Kasumi-1 (cell line): ENCODE measurements around the gene C2.

Experiments used
- DNase-seq, 2 experiments: peaks; one replicate each; lab custom pipeline; 2025; lab: John Stamatoyannopoulos, UW

C2 gene

DNA sequence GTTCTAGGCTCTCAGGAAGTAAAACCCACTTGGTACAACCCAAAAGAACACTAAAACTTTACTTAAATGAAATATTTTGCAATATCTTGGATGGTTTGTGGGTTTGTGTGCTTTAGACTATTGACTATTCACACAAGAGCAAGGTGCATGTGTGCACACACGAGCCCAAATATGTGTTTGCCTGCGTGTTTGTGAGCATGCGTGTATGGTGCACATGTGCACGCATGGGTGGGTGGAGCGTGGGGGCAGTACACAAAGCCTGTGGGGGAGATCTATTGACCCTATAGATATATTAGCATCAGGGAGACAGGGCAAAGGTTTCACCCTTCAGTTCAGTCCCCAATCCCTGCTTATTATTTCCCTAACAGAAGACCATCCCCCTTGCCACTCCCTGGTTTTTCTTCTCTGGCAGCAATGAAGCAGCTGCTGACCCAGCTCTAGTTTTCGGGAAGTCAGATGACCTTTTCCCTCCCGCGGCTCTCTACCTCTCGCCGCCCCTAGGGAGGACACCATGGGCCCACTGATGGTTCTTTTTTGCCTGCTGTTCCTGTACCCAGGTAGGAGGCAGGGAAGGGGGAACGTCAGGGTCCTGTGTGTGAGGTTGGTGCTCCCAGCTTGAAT, at the start of gene C2:
C2 (plus strand) TSS at position 476 of the 621 bp plus-strand sequence; CDS start at position 512, 36 bp downstream.
- DNase-seq: no peak

DNA sequence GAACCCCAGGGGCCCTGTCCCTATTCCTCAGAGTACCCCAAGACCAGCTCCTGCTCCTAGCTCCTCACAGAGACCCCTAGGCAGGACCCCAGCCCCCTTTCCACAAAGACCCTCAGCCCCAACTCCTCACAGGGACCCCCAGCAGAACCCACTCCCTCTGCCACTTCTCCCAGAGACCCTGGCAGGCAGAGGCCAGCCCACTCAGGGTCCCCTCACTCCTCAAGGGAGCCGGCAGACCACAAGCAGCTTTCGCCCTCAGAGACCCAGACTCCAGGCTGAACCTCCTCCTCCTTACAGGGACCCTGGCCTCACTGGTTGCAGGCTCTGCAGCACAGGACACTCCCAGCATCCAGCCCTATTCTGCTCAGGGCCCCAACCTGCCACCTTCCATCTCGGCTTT, 49.3 kb upstream of the C2 start:
- no peak for DNase-seq

DNA sequence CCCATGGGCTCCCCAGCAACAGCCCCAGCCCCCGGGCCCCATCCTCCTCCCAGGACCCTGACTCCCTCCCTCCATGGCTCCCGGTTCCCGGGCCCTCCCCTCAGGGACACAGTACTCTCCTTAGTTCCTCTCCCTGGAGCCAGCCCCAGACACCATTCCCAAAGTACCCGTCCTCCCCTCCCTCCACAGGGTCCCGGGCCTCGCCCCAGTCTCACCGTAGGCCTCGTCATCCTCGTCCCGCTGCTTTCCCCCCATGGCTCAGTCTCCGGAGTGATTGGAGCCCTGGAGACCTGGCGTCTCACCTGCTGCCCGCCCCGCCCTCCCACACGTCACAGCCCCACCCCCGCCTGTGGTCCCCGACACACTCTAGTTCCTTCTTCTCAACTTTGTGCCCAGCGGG, 48.8 kb upstream of the C2 start, which contains the start of gene SLC44A4:
SLC44A4 (minus strand) TSS at position 272 of the 400 bp plus-strand sequence; CDS start at position 255, 17 bp downstream.
- DNase-seq: no peak

DNA sequence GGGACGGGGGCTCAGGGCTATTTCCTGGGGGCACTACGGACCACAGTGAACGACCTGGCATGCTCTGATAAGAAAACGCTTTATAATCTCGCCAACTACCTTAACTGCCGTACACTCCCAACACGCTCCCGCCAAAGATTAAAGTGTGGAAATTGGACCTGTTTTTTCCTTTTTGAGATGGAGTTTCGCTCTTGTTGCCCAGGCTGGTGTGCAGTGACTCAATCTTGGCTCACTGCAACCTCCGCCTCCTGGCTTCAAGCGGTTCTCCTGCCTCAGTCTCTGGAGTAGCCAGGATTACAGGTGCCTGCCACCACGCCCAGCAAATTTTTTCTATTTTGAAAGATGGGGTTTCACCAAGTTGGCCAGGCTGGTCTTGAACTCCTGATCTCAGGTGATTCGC, 48.4 kb upstream of the C2 start:
- DNase-seq: no peak

DNA sequence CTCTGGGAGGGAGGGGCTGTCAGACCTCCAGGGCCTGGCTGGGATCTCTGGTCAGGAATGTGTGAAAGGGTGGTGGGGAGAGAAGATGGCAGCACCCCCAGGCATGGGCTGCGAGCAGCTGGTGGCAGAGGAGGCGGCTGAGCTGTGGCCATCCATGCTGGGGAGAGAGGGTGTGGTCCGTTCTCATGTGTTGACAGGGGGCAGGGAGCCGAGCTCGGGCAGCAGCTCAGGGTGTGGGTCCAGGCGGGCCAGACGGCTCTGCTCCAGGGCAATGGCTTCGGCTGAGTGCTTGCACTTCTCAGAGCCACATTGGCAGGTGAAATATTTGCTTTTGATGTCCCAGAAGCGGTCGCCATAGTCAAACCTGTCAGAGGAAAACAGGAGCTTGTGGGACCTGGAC, 47.6 kb upstream of the C2 start:
- DNase-seq: no peak

DNA sequence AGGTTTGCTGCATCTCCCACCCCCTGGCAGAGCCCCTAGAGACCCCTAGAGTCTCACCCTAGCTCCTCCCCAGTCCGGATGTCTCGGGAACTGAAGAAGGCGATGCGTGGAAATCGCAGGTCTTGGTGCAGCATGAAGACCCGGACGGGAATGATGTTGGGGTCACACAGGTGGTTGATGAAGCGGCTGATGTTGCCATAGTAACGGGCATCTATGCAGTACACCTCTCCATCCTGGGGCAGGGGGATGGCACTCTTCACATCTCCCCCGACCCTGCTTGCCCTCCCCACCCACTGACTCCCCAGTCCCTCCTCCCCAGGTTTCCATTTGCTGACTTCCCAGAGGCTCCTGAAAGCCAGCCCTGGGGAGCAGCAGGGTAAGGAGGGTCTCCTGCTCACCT, 46.9 kb upstream of the C2 start:
- no peak for DNase-seq

DNA sequence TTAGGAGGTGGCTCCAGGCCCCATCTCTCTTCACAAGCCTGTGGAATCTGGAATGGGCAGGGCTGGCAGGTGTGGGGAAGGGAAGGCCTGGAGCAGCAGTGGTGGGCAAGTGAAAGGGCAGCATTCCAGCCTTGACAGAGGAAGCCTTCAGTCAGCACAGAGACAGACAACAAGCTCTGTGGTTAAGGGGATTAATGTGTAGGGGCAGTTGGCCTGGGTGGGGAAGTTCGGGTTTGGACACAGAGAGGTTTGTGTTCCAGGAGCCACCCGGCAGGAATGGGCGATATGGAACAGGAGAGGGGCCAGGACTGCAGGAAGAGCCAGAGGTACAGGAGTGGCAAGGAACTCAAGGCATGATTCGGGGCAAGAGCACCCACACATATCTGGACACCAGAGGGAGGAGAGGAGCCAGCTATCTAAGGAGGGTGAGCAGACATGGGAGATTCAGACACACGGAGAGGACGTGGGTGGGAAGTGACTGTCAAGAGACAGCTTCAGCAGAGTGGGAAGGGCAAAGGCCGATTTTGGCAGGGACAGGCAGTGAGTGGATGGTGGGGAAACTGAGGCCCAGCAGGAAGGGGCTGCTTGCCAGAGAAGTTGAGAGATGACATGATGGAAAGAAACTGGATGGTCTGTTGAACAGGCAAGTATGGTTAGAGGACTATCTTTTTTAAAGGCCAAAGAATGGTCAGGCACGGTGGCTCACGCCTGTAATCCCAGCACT, 46.2 kb upstream of the C2 start:
- no peak for DNase-seq

DNA sequence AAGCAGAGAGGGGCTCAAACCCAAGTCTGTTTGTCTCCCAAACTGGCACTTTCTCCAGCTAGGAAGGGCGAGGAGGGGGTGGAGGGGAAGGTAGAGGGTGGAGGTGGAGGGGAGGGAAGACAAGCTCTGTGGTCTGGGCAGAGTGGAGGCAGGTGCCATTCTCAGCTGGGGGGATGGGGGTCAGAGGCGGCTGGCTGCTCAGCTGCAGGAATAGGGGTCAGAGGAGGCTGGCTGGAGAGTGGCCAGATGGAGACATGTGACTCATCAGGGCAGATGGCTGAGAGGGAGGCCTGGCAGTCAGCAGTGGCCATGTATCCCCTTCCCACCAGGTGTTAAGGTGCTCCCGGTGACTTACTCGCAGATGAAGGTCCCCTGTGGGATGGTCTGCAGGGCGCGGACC, 45.2 kb upstream of the C2 start:
- DNase-seq: no peak

DNA sequence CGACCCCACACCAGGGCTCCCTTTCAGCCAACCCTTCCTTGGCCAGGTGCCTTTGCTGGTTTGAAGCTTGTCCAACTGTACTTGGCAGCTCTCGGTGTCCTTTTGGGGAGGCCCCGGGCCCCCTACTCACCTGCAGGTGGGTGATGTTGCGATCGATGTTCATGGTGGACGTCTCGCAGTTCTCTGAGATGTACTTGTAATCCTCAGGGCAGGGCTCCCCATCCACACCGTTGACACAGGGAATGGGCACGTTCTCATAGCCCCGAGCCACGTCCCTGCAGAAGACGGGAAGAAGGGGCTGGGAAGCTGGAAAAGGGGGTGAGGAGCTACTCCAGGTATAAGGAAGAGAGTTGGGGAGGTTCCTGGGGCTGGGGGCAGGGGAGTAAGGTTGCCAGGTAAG, 43.8 kb upstream of the C2 start:
- no peak for DNase-seq

DNA sequence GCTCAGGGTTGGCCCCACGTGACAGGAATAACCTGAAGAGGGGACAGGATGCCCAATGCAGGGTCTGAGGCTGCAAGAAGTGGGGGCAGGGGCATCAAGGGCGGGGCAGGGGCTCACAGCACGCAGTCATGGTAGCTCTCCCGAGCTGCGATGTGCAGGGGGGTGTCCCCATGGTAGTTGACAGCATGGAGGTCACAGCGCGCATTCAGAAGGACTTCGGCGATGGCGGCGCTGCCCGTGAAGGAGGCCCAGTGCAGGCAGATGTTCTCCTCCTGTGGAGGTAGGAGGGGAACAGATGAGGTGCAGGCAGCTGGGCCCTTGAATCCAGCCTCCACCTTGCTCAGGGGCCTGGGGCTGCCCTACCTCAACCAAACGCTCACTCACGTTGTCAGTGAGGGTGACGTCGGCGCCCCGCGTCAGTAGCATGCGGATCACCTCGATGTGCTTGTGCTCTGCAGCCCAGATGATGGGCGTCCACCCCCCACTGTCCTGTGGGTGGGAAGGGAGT, 42.9 kb upstream of the C2 start:
- no peak for DNase-seq

DNA sequence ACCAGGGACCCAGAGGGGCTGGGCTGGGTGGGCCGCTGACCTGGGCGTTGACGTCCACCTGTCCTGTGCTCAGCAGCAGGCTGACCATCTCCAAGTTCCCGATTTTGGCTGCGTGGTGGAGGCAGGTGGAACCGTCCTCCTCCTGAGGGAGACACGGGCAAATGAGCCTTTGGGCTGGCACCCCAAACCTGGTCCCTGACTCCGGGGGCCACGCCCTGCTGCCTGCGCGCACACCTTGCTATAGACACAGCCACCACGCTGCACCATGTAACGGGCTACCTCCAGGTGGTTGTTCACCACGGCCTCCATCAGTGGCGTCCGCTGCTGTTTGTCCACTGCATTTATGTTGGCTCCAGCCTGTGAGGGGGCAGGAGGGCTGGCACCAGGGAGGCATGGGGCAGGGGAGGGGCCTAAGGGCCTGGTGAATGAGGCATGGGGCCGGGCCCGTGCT, 41.0 kb upstream of the C2 start:
- no peak for DNase-seq

DNA sequence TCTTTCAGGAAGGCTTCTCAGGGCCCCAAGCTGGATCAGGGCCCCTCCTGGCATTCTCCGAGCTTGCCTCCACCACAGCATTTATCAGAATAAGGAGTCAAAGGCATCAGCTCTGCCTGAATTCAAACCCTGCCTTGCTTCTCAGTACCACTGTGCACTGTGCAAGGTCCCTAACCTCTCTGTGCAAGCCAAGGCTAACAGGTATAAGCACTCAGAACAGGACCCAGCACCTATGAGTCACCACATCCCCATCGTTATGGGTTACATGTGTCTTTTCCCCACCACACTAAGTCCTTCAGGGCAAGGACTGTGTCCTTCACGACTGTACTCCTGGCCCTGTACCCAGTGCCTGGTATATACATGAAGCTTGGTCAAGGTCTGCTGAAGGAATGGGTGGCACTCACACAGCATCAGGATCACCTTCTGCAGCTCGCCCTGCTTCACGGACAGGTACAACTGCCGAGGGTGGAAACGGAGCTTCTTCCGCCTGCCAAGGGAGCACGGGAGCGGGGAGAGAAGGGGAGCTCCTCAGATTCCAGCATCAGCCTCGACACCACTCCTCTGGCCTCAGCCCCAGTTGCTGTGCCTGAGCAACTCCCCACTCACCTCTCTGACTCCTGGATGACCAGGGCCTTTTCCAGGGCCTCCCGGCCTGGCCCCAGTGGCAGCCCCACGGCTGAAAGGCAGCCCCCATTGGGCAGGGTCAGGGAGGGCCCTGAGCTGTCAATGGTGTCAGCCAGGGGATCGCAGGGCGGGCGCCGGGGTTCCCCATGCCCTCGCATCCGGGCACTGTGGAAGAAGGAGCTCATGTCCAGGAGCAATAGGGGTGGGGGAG, 40.1 kb upstream of the C2 start:
- DNase-seq: no peak

DNA sequence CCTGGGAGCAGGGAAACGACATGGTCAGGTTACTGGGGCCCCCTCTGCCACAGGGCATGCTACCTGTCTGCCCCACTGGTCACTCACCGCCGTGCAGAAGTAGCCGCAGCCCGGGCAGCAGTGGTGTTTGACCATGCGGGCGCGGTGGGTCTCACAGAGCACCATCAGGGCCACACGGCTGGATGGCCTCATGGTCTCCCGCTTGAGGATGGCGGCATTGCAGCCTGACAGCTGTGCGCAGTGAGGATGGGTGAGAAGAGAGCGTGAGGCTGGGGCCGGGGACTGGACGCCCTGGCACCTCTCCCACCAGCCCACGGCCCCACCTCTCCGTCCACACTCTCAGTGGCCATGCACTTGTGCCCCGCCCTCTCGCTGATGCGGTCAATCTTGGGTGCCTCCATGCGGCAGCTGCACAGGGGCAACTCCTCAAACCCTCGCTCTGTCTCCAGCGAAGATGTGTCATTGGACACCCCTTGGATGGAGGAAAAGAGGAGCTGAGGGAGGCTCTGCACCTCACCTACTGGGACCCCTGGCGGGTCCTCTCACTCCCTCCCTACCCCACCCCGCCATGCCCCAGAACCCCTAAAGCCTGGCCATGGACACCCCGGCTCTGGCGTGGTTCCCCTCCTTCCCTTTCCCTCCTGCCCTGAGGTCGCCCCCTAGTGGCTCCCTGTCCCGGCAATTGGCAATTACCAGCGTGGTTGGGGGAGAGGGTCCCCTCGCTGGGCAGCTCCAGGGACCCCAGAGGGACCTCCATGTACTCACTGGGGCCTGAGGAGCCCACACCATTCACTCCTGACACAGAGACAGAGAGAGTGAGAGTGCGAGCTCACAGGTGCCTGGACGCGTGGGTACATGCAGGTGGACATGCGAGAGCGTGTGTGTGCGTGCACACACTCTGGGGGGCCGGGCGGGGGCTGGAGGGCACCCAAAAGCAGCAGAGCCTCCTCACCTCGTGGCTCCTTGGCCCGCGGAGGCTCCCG, 39.0 kb upstream of the C2 start:
- peak in 1 of 2 experiments; percentile 44 for DNase-seq

DNA sequence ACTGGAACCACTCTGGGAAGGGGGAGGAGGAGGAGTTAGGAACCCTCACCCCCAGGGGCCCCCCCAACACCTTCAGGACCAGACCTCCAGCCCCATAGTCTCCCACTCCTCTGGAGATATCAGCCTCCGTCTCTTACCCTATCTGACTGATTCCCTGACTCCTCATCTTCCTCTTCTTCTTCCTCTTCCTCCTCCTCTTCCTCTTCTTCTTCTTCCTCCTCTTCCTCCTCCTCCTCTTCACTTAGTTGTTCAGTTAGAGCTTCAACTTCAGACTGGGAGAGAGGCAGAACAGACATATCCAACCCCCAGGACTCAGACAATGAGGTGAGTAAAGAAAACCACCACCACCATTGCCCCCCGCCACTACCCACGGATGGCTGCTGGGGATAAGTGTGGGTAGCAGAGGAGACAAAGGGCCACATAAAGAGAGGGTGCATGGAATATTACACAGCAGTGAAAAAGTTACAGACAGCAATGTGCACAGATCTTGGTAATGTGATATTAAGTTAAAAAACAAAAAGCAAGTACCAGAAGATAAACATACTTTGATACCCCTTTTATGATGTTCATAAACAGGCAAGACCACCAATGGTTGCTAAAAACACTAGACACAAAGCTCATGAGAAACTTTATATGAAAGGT, 38.1 kb upstream of the C2 start:
- no peak for DNase-seq

DNA sequence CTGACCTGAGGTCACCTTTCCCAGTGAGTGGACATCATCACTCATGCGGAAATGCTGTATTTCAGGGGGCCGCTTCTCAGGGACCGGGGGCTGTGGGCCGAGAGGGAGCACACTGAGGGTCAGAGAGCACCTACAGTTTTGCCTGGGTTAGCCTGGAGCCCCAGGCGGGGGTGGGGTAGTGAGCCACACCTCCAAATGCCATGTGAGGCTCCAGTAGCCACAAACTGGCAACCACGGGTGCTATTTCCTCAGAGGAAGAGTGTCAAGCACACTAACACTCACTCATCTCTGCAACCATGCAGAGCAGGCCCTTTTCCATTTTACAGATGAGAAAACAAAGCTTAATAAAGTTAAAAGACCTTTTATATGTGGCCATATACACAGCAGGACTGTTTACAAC, 34.7 kb upstream of the C2 start:
- DNase-seq: no peak

DNA sequence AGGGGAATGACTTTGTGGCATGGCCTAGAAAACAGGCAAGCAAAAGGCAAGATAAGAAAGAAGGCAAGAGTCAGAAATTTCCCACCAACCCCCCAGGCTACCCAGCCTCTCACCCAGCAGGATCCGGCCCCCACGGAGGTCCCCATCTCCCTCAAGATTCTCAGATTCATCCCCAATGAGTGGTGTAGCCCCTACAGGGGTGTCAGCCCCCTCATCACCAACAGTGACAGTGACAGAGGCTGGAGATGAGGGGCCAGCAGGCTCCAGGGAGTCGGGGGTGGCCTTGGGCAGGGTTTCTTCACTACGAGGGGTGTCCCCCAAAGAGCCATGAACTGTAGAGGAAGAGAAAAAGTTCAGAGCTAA, 31.0 kb upstream of the C2 start:
- no peak for DNase-seq

DNA sequence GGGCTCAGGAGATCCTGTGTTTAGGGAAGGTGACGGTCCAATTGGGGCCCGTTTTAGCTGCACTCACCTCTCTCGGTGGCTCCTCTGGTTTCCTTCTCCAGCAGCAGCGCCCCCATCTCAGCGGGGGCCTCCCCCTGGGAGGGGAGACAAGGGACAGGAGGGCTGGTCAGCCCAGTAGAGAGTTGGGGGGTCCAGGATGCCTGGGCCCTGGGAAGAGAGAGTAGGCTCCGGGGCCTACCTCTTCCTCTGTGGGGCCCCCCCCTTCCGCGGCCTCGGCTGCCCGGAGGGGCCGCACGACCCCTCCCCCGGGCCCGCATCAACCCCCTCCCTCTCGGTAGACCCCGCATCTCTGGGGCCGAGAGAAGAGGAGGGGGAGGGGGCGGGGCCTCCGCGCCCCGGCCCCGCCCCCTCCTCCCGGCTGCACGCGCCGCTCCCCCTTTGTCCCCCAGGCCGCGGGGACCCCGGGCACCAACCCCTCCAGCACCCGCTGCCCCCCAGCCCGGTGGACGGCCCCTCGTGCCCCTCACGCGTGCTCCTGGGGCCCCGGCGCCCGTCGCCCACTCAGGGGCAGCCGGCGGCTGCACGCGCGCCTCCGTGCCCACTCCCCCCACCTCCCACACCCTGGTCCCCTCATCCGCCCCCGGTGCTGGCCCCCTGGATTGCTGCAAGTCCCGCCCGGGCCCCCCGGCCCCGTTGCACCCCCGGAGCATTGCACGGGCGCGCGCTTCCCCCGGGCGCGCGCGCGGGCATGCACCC, 30.5 kb upstream of the C2 start:
- no peak for DNase-seq

DNA sequence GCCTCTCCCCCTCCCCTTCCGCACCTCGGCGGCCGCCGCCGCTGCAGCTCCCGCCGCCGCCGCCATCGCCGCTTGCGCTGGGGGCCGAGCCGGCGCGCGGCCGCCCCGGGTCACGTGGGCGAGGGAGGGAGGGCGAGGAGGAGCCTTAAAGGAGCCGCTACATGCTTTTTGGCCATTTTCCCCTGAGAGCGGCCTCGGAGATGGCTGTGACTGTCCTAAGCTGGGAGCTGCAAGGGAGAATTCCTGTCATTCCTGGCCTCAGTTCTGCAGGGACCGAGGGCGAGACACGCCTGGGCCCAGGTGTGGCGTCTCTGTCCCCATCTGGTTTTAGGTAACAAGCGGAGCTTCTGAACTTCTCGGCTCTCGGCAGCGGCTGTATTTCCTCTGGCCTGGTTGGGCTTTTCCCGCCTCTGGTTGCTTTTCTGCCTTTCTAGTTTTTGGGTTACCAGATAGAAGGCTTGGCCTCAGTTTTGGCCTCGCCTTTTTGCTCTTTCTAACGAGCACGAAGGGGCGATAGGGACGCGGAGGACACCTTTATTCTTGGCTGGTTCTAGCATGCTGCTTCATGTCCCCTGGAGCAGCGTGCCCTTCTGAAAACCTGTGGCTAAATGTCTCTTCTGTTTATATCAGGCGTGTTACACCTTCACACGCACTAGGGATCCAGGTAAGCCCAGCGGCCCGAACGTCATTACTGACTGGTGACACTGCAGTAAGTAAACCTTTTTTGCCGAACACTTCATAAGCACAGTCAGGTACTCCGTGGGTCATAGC, 29.7 kb upstream of the C2 start, which contains the start of gene EHMT2:
EHMT2 (minus strand) TSS at position 87 of the 771 bp plus-strand sequence; CDS start at position 66, 21 bp downstream.
- peak; percentile 79 to 83 for DNase-seq

DNA sequence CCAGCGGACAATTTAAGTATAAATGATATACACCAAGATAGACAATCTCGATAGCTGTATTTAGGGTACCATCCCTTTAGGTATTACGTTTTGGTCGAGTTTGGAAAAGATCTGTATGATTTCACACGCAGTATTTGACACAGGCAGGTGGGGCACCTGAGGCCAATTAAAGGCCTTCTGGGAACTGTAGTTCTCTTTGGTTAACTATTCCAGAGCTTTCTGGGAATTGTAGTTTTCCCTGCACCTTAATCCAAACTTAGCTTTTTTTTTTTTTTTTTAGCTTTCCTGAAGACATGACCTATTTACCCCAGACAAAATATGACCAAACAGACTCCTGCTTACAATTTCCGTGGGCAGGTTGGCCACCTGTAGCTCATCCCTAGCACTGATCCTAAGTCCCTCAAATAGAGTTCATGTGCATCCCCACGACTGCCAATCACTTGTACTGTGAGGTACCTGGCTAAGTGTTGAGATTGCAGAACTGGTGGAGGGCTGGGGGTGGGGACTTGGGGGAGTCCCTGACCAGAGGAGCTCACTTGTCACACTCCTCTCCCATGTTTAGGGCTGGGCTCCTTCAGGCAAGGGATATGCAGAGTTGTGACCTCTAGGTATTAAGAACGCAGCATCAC, 29.0 kb upstream of the C2 start:
- DNase-seq: peak; percentile 59 to 67
